ENCODE data around the gene SENP5. TPM values are rescaled to one million over a fixed set of nuclear protein-coding genes. Genes with fewer than 3 reads are reported as not detected.
A peak's percentile ranks its signal among the peaks of the same experiment; 100 is the strongest.

SENP5 gene
- total and polyA plus RNA-seq, 9 of the 15 experiments (the other 6 are each of a cell fraction or from before 2014, with no cell fraction given) = 18.3 to 59.7 (median 35.8) TPM

DNA sequence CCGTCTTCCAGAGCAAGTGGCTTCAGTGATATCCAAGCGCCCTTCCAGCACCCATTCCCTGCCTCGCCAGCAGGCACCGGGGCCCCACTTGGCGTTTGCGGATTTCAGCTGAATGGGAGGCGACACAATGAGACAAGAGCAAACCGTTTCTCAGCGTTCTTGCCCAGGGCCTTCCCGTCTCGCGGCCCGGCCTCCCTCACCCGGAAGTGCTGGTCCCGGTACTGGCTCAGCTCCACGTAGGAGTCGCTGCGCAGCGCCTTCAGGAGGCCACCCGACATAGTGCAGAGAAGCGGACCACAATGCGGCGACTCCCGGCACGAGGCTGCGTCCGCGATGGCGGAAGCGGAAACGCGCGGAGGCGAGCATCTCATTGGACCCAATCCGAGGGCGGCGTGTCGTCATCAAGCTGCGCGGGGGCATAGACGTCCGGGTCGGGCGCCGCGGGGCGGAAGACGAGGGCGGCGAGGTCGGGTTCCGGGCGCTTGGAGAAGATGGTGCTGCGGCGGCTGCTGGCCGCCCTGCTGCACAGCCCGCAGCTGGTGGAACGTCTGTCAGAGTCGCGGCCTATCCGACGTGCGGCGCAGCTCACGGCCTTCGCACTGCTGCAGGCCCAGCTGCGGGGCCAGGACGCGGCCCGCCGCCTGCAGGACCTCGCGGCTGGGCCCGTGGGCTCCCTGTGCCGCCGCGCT is 74.7 kb downstream of the SENP5 start, which contains the start of gene NCBP2 (continued):
- TF ChIP-seq, protein P1, sequence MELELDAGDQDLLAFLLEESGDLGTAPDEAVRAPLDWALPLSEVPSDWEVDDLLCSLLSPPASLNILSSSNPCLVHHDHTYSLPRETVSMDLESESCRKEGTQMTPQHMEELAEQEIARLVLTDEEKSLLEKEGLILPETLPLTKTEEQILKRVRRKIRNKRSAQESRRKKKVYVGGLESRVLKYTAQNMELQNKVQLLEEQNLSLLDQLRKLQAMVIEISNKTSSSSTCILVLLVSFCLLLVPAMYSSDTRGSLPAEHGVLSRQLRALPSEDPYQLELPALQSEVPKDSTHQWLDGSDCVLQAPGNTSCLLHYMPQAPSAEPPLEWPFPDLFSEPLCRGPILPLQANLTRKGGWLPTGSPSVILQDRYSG (tag; conservative IDR thresholded peaks at IDR 0.05; ENCODE audit: low read depth) = no peak
- TF ChIP-seq ARID1B (IDR thresholded peaks at IDR 0.05) (peak; percentile 57), THRAP3 (IDR thresholded peaks at IDR 0.05; ENCODE audit: borderline replicate concordance) (peak; percentile 82), FOXP1 (CRISPR knock-in tag; IDR thresholded peaks at IDR 0.05) (peak; percentile 96), CBX2 (IDR thresholded peaks at IDR 0.05; ENCODE audit: insufficient read depth, low read length, poor library complexity, severe bottlenecking) (no peak), THAP12 (CRISPR knock-in tag; IDR thresholded peaks at IDR 0.05) (peak; percentile 84), SAP30 (IDR thresholded peaks at IDR 0.05; ENCODE audit: borderline replicate concordance, insufficient read depth, low read depth, low read length, poor library complexity, severe bottlenecking) (peak; percentile 81), ZNF124 (CRISPR knock-in tag; IDR thresholded peaks at IDR 0.05) (peak; percentile 79), TBP (optimal IDR thresholded peaks at IDR 0.05; ENCODE audit: low read depth, low read length) (peak; percentile 86), C11orf30 (IDR thresholded peaks at IDR 0.05; ENCODE audit: low read depth) (peak; percentile 99), SAFB (IDR thresholded peaks at IDR 0.05; ENCODE audit: borderline replicate concordance, low read depth, low read length) (0 out of 2 replicates have a peak, but pooled peaks have one; percentile 13), ZNF551 (CRISPR knock-in tag; IDR thresholded peaks at IDR 0.05) (no peak), CREM (IDR thresholded peaks at IDR 0.05; ENCODE audit: low read depth) (peak; percentile 99), ZFPM2 (CRISPR knock-in tag; IDR thresholded peaks at IDR 0.05) (no peak)
- TF ChIP-seq, protein P2, sequence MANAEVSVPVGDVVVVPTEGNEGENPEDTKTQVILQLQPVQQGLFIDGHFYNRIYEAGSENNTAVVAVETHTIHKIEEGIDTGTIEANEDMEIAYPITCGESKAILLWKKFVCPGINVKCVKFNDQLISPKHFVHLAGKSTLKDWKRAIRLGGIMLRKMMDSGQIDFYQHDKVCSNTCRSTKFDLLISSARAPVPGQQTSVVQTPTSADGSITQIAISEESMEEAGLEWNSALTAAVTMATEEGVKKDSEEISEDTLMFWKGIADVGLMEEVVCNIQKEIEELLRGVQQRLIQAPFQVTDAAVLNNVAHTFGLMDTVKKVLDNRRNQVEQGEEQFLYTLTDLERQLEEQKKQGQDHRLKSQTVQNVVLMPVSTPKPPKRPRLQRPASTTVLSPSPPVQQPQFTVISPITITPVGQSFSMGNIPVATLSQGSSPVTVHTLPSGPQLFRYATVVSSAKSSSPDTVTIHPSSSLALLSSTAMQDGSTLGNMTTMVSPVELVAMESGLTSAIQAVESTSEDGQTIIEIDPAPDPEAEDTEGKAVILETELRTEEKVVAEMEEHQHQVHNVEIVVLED (CRISPR knock-in tag; IDR thresholded peaks at IDR 0.05) = peak; percentile 84
- TF ChIP-seq, protein P3, sequence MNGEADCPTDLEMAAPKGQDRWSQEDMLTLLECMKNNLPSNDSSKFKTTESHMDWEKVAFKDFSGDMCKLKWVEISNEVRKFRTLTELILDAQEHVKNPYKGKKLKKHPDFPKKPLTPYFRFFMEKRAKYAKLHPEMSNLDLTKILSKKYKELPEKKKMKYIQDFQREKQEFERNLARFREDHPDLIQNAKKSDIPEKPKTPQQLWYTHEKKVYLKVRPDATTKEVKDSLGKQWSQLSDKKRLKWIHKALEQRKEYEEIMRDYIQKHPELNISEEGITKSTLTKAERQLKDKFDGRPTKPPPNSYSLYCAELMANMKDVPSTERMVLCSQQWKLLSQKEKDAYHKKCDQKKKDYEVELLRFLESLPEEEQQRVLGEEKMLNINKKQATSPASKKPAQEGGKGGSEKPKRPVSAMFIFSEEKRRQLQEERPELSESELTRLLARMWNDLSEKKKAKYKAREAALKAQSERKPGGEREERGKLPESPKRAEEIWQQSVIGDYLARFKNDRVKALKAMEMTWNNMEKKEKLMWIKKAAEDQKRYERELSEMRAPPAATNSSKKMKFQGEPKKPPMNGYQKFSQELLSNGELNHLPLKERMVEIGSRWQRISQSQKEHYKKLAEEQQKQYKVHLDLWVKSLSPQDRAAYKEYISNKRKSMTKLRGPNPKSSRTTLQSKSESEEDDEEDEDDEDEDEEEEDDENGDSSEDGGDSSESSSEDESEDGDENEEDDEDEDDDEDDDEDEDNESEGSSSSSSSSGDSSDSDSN (IDR thresholded peaks at IDR 0.05; ENCODE audit: borderline replicate concordance in 1 of 2, low read depth in 2 of 2, low read length in 2 of 2) = peak; percentile 82 to 88; a peak in 3 of 4 replicates

Measured in K562 (cell line).